Right atrium auricular region (tissue), 2 donors: ENCODE data around the gene CCNF. TPM values are rescaled to one million over a fixed set of nuclear protein-coding genes. Genes with fewer than 3 reads are reported as not detected.

Experiments
- DNase-seq: peaks from one replicate; pipeline ENCODE4 v3.0.0-alpha.2; 2019; ENCODE audit warnings: low spot score
- H3K27ac ChIP-seq, 2 donors: fragments of 200-600 bp; sonication (generic); 1 replicate in 1 of 2; 2 replicates in 1 of 2; pipeline ENCODE4 v1.5.1; 2016 to 2019
- H3K27me3 ChIP-seq, 2 donors: fragments of 200-600 bp; sonication (generic); one replicate each; pipeline versions ENCODE4 v1.5.1 to v1.6.0; 2017 to 2019
- H3K36me3 ChIP-seq: fragments of 200-600 bp; sonication (generic); one replicate; pipeline ENCODE4 v1.5.1; 2016
- H3K4me1 ChIP-seq, 2 donors: fragments of 200-600 bp; sonication (generic); one replicate each; pipeline versions ENCODE4 v1.5.1 to v1.6.0; 2017 to 2019
- H3K4me3 ChIP-seq, 2 donors: fragments of 200-600 bp; sonication (generic); 1 replicate in 1 of 2; 2 replicates in 1 of 2; pipeline ENCODE4 v1.5.1; 2017 to 2019; ENCODE audit warnings: mild to moderate bottlenecking in 1 of 2, moderate library complexity in 1 of 2
- H3K9me3 ChIP-seq, 2 donors: fragments of 200-600 bp; sonication (generic); one replicate each; pipeline ENCODE4 v1.5.1; 2019
- total RNA-seq, 2 donors: library from RNA; depleted of rRNA; stranded (reverse); fragments of >200 nt; gene quantifications; one replicate each; pipeline ENCODE4 v1.1.0, GENCODE V29; 2016
- TF ChIP-seq, protein P1 (sequence below), 2 donors: fragments of 200-600 bp; sonication (generic); IDR thresholded peaks; one replicate each; pipeline ENCODE4 v1.5.1; 2019; ENCODE audit warnings: antibody characterized with exemption in 2 of 2

The CCNF gene
- total RNA-seq, 2 donors from 2014 or later: 1.4 to 1.7 TPM

DNA sequence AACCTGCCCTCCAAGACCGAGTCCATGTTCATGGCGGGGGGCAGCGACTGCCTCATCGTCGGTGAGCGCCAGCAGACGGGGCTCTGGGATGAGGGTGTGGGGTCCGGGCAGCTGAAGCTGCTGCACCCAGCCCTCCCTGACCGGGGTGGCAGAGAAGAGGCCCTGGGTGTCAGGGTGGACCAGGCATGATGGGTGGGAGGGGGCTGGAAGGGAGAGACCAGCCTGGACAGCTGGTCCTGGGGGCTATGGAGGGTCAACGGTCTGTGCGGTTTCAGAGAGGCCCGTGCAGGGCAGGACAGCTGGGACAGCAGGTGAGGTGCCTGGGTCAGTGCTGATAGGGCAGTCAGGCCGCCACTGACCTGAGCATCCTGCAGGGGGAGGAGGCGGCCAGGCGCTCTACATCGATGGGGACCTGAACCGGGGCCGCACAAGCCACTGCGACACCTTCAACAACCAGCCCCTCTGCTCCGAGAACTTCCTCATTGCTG lies 71.2 kb downstream of the CCNF start:
- no peak overlapping the region for H3K27ac ChIP-seq
- TF ChIP-seq, protein P1, sequence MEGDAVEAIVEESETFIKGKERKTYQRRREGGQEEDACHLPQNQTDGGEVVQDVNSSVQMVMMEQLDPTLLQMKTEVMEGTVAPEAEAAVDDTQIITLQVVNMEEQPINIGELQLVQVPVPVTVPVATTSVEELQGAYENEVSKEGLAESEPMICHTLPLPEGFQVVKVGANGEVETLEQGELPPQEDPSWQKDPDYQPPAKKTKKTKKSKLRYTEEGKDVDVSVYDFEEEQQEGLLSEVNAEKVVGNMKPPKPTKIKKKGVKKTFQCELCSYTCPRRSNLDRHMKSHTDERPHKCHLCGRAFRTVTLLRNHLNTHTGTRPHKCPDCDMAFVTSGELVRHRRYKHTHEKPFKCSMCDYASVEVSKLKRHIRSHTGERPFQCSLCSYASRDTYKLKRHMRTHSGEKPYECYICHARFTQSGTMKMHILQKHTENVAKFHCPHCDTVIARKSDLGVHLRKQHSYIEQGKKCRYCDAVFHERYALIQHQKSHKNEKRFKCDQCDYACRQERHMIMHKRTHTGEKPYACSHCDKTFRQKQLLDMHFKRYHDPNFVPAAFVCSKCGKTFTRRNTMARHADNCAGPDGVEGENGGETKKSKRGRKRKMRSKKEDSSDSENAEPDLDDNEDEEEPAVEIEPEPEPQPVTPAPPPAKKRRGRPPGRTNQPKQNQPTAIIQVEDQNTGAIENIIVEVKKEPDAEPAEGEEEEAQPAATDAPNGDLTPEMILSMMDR (IDR thresholded peaks at IDR 0.05): no peak
- peaks cover 0 to 54% of the 10 kb centered on the region in 2 donors for H3K4me1 ChIP-seq
- no peak for DNase-seq
- H3K27me3 ChIP-seq: no peaks in the 10 kb centered on the region
- no peaks in the 10 kb centered on the region for H3K9me3 ChIP-seq
- H3K36me3 ChIP-seq: peaks cover 7% of the 10 kb centered on the region
- H3K4me3 ChIP-seq: no peak overlapping the region

DNA sequence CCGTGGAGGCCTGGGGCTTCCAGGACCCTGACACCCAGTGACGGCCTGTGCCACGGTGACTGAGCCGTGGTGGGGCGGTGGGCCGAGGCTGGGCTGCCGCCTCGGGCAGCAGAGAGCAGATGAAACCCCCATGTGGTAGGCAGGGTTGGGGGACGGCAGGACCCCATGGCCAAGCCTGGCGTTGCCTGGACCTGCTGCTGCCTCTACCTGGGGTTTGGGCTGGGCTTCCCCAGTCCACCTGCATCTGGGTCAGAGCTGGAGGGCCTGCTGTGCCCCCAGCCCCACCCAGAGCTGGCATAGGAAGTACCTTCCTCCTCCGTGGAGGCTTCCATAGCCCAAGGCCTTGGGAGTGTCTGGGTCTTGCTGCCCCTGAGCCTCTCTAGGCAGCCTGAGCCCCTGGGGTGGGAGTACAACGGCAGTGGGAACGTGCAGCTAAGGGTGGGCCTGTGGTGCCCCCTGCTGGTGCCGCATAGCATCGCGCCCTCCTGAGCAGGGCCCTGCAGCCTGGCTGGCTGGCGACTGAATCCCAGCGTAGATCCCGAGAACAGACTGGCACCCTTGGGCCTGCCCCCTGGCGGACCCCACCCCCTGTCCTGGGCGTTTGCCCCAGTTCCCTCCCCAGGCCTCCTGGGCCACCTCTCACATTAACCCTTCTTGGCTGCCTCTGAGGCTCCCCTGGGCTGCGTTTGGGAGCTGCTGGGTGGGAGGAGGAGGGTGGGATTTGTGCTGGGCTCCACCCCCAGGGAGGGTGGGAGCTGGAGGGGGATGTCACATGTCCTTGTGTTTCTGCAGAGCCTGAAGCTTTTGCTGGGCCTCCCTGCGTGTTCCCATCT lies 71.9 kb downstream of the CCNF start:
- H3K36me3 ChIP-seq: peaks cover 6% of the 10 kb centered on the region
- peaks cover 0 to 59% of the 10 kb centered on the region in 2 donors for H3K4me1 ChIP-seq
- TF ChIP-seq, protein P1 (IDR thresholded peaks at IDR 0.05): peak; percentile 92 to 100
- no peaks in the 10 kb centered on the region for H3K27me3 ChIP-seq
- no peaks in the 10 kb centered on the region for H3K9me3 ChIP-seq
- peak overlapping the region; percentile 44 to 63 for H3K27ac ChIP-seq
- peak overlapping the region in 1 of 2 donors; percentile 32 for H3K4me3 ChIP-seq
- peak; percentile 85 for DNase-seq

DNA sequence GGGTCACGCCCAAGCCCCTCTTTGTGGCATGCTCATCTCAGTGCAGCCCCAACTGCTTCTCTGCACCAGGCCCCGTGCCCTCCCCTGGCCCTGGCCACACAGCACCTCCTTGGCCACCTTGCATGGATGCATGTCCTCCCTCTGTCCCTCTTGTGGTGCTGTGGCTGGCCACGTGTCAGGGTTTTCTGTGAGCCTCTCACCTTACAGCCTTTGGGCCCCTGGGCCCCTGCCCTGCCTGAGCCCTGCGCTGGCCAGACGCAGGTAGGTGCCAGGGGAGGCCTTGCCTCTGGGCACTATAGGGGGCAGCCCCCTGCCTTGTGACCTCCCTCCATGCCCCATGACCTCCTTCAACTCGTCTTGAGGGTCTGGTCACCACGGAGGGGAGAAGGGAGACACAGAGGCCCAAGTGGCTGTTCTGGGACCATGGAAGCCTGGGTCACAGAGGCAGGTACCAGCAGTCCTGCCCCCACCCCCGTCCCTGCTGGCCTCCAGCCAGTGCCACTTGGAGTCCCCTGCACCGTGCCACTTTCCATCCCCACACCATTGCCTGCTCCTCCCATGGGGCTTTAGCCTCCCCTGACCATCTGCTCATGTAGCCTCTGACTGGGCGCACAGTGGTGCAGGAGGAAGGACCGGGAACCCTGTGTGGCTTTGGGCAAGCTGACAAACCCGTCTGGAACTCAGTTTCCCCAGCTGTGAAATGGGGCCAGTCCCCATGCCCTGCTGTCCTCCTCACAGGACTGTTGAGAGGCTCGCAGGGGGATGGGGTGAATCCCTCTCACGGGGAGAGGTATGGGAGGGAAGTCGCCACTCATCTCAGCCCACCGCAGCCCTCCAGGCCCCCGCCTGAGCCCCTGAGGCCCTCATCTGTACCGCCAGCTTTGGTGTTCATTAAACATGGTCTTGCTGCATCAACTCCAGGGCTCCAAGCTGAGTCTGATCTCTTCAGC lies 73.0 kb downstream of the CCNF start:
- no peak for DNase-seq
- Histone ChIP-seq H3K36me3 (no peaks in the 10 kb centered on the region), H3K27me3 (no peaks in the 10 kb centered on the region), H3K27ac (peak overlapping the region; percentile 11 to 63), H3K4me1 (peaks cover 0 to 54% of the 10 kb centered on the region in 2 donors), H3K4me3 (no peak overlapping the region), H3K9me3 (no peaks in the 10 kb centered on the region)
- TF ChIP-seq, protein P1 (IDR thresholded peaks at IDR 0.05): no peak

DNA sequence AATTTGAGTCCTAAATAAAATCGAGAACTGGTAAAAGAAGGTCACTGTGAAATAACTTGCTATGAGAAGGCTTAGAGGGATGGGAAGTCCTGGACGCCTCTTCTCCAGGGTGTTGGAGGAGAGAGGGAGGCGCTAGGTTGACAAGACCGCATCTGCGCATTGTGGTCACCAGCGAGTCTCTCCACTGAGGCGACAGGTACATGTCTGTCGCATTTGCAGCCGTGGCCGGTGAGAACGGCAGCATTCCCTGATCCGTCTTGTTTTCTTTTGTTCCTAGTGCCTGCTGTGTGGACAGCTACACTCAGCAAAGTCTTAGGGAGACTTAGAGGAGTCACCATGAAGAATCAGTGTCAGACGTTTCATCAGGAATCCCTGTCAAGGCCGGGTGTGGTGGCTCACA lies 76.4 kb downstream of the CCNF start:
- H3K27ac ChIP-seq: peak overlapping the region; percentile 6 to 59
- no peak overlapping the region for H3K4me3 ChIP-seq
- H3K36me3 ChIP-seq: no peaks in the 10 kb centered on the region
- no peaks in the 10 kb centered on the region for H3K27me3 ChIP-seq
- H3K4me1 ChIP-seq: peaks cover 0 to 31% of the 10 kb centered on the region in 2 donors
- TF ChIP-seq, protein P1 (IDR thresholded peaks at IDR 0.05): no peak
- H3K9me3 ChIP-seq: no peaks in the 10 kb centered on the region
- DNase-seq: no peak

DNA sequence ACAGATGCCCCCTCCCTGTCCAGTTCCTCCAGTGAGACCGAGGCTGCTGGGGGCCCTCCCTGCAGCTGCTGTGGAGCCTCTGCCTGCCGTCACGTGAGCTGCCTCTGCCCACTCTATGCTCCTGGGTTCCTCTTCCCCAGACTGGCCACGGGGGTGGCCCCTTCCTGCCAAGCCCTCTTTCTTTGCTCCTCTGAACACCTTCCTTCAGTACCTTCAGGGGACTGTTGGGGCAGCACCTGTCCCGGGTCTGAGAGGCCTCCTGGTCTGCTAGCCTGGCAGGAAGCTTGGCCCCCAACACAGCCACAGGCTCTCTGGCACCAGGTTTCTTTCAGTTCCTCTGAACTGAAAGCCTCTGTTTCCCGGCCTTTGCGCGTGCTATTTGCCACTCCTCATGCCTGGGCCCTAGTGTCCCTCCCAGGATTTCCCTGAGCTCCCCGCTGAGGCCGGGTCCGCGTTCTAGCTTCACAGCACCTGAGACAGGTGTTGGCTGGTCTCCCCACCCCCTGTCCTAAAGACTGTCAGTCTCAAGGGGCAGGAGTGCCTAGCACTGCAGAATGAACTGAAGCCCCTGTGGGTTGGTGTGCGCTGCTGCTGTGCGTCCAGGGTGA lies 77.9 kb downstream of the CCNF start:
- no peak for DNase-seq

More for the DNA sequence above, 77.9 kb downstream of the CCNF start:
- TF ChIP-seq, protein P1 (IDR thresholded peaks at IDR 0.05): no peak
- Histone ChIP-seq H3K27ac (peak overlapping the region in 1 of 2 donors; percentile 37), H3K4me3 (no peak overlapping the region), H3K27me3 (no peaks in the 10 kb centered on the region), H3K9me3 (no peaks in the 10 kb centered on the region), H3K4me1 (peaks cover 0 to 30% of the 10 kb centered on the region in 2 donors), H3K36me3 (no peaks in the 10 kb centered on the region)
